ENCODE data around the gene TMEM51. TPM values are rescaled to one million over a fixed set of nuclear protein-coding genes. Genes with fewer than 3 reads are reported as not detected.

Gene TMEM51
- total and polyA plus RNA-seq, 9 of the 15 experiments (the other 6 are each of a cell fraction or from before 2014, with no cell fraction given) = 0.06 to 1.4 (median 0.58) TPM

GRCh38 chr1:15180189-15180588 is 26.6 kb downstream of the TMEM51 start (continued):
- TF ChIP-seq ZNF639 (CRISPR knock-in tag; conservative IDR thresholded peaks at IDR 0.05 in 1 of 2, IDR thresholded peaks at IDR 0.05 in 1 of 2) (no peak), ERF (CRISPR knock-in tag; IDR thresholded peaks at IDR 0.05) (no peak), ZFP36 (IDR thresholded peaks at IDR 0.05; ENCODE audit: low read depth, low read length, partially characterized antibody) (no peak), FOXO4 (CRISPR knock-in tag; IDR thresholded peaks at IDR 0.05) (no peak), SNAPC5 (CRISPR knock-in tag; IDR thresholded peaks at IDR 0.05) (no peak), CREM (IDR thresholded peaks at IDR 0.05; ENCODE audit: low read depth) (no peak), BRF2 (IDR thresholded peaks at IDR 0.05; ENCODE audit: borderline replicate concordance, insufficient read depth, insufficient read length) (no peak)
